Glomerular visceral epithelial cell (primary cell): Measurements from ENCODE around the gene HEPACAM2.
A peak's percentile ranks its signal among the peaks of the same experiment; 100 is the strongest.

Source experiments
- DNase-seq: peaks from one replicate; pipeline ENCODE4 v3.0.0-alpha.2; 2016; ENCODE audit errors: extremely low spot score

The HEPACAM2 gene

GRCh38 chr7:93226310-93226709 lies at the start of gene HEPACAM2:
Gene HEPACAM2 (minus strand): TSS chr7:93226469.
- DNase-seq = no peak

- DNase-seq = no peak
These were observed 39.0 kb upstream of the HEPACAM2 start for GRCh38 chr7:93265220-93265619.

GRCh38 chr7:93262535-93262934 lies 36.3 kb upstream of the HEPACAM2 start:
- no peak for DNase-seq

- no peak for DNase-seq
These were observed 32.4 kb upstream of the HEPACAM2 start for GRCh38 chr7:93258661-93259060.

GRCh38 chr7:93249491-93250148 lies 23.4 kb upstream of the HEPACAM2 start:
- no peak for DNase-seq

GRCh38 chr7:93245525-93246432 lies 19.5 kb upstream of the HEPACAM2 start:
- peak; percentile 24 for DNase-seq

- DNase-seq = no peak
These were observed 15.8 kb upstream of the HEPACAM2 start for GRCh38 chr7:93242106-93242505.

- DNase-seq = no peak
These were observed 13.6 kb upstream of the HEPACAM2 start for GRCh38 chr7:93239824-93240223.

GRCh38 chr7:93238748-93239147 lies 12.5 kb upstream of the HEPACAM2 start:
- no peak for DNase-seq

- no peak for DNase-seq
These were observed 11.9 kb upstream of the HEPACAM2 start for GRCh38 chr7:93238131-93238530.

GRCh38 chr7:93235541-93235940 lies 9.3 kb upstream of the HEPACAM2 start:
- no peak for DNase-seq

- DNase-seq = peak; percentile 12
These were observed 6.4 kb upstream of the HEPACAM2 start for GRCh38 chr7:93232673-93233018.

- DNase-seq = peak; percentile 95
These were observed 5.8 kb upstream of the HEPACAM2 start, which contains the start of gene VPS50 for GRCh38 chr7:93231799-93232672. Gene VPS50 (plus strand): TSS chr7:93232366. CDS start chr7:93232468, 102 bp downstream.

GRCh38 chr7:93231259-93231658 lies 5.0 kb upstream of the HEPACAM2 start:
- no peak for DNase-seq

GRCh38 chr7:93228302-93228701 lies 2.0 kb upstream of the HEPACAM2 start:
- peak; percentile 65 for DNase-seq

- DNase-seq = no peak
These were observed 6.4 kb downstream of the HEPACAM2 start for GRCh38 chr7:93219868-93220267.

GRCh38 chr7:93218997-93219827 lies 7.1 kb downstream of the HEPACAM2 start:
- DNase-seq = no peak

GRCh38 chr7:93212881-93213280 lies 13.4 kb downstream of the HEPACAM2 start:
- DNase-seq = no peak

GRCh38 chr7:93211228-93211818 lies 14.9 kb downstream of the HEPACAM2 start:
- no peak for DNase-seq

GRCh38 chr7:93205046-93205445 lies 21.2 kb downstream of the HEPACAM2 start:
- DNase-seq = no peak

- DNase-seq = no peak
These were observed 22.8 kb downstream of the HEPACAM2 start for GRCh38 chr7:93203496-93203895.
